ENCODE data around the gene SHISA5. TPM values are rescaled to one million over a fixed set of nuclear protein-coding genes. Genes with fewer than 3 reads are reported as not detected.
A peak's percentile ranks its signal among the peaks of the same experiment; 100 is the strongest.

Gene SHISA5
- total RNA-seq, 4 donors from 2014 or later, result 60.1 to 98.0 (median 87.3) TPM

DNA sequence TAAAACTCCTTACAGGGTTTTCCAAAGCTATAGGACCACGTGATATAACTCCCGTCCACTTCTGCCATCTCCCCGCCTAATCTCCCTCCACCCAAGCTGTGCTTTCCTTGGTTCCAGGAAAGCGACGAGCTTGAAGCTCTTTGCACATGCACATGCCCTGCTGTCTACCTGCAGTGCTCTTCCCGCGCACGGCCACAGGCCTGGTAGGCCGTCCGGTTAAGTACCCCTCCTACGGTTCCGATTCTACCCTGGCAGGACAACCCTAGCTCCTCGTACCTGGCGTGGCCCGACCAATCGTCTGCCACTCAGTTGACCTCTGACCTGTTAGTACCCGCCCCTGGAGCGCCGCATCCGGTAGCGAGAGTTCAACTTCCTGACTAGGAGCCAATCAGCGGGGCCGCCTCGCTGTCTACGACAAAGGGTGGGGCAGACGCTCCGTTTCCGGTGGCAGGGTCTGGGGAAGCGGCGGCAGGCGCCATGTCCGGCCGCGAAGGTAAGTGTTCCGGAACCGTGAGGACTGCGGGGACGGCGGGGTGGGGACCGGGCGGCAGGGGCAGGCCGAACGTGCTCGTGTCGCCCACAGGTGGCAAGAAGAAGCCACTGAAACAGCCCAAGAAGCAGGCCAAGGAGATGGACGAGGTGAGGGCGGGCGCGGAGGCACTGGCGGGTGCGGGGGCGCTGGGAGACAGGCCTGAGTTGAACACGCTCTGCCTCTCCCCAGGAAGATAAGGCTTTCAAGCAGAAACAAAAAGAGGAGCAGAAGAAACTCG lies 64.0 kb downstream of the SHISA5 start, which contains the start of the genes CCDC51 and TMA7:
Gene CCDC51 (minus strand): TSS at position 300 of the 770 bp plus-strand sequence. CDS start 4,991 bp downstream, outside the sequence.
Gene TMA7 (plus strand): TSS at position 438 of the 770 bp plus-strand sequence. CDS start 40 bp downstream, at position 478.
- Histone ChIP-seq H3K4me3 (peak within 1 kb of the TSS; percentile 90), H3K36me3 (peaks cover 22% of the 10 kb centered on the region), H3K27me3 (no peaks in the 10 kb centered on the region), H3K4me1 (peaks cover 45% of the 10 kb centered on the region), H3K9me3 (no peaks in the 10 kb centered on the region), H3K27ac (peak within 1 kb of the TSS; percentile 97)
- WGBS, result 0% methylated on average over 39 of the region's 54 CpGs
- peak; percentile 100 for DNase-seq (ENCODE audit: low spot score in 2 of 2)
- TF ChIP-seq, protein P1, sequence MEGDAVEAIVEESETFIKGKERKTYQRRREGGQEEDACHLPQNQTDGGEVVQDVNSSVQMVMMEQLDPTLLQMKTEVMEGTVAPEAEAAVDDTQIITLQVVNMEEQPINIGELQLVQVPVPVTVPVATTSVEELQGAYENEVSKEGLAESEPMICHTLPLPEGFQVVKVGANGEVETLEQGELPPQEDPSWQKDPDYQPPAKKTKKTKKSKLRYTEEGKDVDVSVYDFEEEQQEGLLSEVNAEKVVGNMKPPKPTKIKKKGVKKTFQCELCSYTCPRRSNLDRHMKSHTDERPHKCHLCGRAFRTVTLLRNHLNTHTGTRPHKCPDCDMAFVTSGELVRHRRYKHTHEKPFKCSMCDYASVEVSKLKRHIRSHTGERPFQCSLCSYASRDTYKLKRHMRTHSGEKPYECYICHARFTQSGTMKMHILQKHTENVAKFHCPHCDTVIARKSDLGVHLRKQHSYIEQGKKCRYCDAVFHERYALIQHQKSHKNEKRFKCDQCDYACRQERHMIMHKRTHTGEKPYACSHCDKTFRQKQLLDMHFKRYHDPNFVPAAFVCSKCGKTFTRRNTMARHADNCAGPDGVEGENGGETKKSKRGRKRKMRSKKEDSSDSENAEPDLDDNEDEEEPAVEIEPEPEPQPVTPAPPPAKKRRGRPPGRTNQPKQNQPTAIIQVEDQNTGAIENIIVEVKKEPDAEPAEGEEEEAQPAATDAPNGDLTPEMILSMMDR (IDR thresholded peaks at IDR 0.05), result no peak
- TF ChIP-seq POLR2A (IDR thresholded peaks at IDR 0.05) (peak; percentile 91 to 95), POLR2AphosphoS5 (IDR thresholded peaks at IDR 0.05) (peak; percentile 93 to 98 (median 95)), EP300 (IDR thresholded peaks at IDR 0.05) (no peak)

DNA sequence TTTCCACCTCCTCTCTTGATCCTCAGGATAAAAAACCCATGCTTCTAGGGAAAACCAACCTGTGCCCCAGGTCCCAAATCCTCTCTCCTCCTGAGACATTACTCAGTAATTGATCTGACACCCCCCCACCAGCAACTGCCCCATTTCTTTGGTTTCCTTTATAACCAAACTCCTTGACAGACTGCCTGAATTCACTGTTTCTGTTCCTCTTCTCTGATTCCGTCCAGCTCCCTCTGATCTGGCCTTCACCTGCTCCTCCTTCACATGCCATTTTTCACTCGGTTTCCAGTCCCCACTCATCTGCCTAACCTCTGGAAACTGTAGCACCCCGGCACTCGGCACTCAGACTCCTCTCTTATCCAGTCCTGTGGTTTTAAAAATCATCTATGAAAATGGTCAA lies 66.2 kb downstream of the SHISA5 start:
- H3K27me3 ChIP-seq, result no peaks in the 10 kb centered on the region
- H3K27ac ChIP-seq, result no peak overlapping the region
- H3K4me3 ChIP-seq, result no peak overlapping the region
- H3K36me3 ChIP-seq, result peaks cover 14% of the 10 kb centered on the region
- TF ChIP-seq POLR2AphosphoS5 (IDR thresholded peaks at IDR 0.05), result no peak
- no peak for TF ChIP-seq POLR2A (IDR thresholded peaks at IDR 0.05)
- TF ChIP-seq EP300 (IDR thresholded peaks at IDR 0.05), result no peak
- TF ChIP-seq, protein P1 (IDR thresholded peaks at IDR 0.05), result no peak
- no peak for DNase-seq (ENCODE audit: low spot score in 2 of 2)
- H3K9me3 ChIP-seq, result no peaks in the 10 kb centered on the region
- 75% methylated on average over 4 of the region's 4 CpGs for WGBS
- peaks cover 65% of the 10 kb centered on the region for H3K4me1 ChIP-seq

DNA sequence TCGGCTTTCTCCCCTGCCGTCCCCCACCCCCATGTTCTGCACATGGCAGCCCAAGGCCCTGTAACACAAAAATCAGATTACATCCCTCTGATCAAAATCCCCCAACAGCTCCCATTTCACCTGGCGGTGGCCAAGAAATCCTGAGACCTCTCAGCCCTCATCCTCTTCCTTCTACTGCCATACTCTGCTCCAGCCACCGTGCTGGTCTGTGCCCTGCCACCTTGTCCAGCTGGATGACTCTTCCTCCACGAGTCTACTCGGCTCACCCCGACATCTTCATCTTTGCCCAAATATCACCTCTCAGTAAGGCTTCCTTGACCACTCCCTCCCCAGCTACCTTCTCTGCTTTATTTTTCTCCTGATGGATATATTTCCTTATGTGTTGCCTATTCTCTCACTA lies 67.1 kb downstream of the SHISA5 start:
- WGBS, result 87% methylated on average over 7 of the region's 7 CpGs
- Histone ChIP-seq H3K4me1 (peaks cover 69% of the 10 kb centered on the region), H3K36me3 (peaks cover 10% of the 10 kb centered on the region), H3K9me3 (no peaks in the 10 kb centered on the region), H3K27ac (peak overlapping the region; percentile 11), H3K4me3 (no peak overlapping the region), H3K27me3 (no peaks in the 10 kb centered on the region)
- TF ChIP-seq, protein P1 (IDR thresholded peaks at IDR 0.05), result no peak
- TF ChIP-seq POLR2A (IDR thresholded peaks at IDR 0.05), result no peak
- TF ChIP-seq EP300 (IDR thresholded peaks at IDR 0.05), result no peak
- no peak for TF ChIP-seq POLR2AphosphoS5 (IDR thresholded peaks at IDR 0.05)
- no peak for DNase-seq (ENCODE audit: low spot score in 2 of 2)

DNA sequence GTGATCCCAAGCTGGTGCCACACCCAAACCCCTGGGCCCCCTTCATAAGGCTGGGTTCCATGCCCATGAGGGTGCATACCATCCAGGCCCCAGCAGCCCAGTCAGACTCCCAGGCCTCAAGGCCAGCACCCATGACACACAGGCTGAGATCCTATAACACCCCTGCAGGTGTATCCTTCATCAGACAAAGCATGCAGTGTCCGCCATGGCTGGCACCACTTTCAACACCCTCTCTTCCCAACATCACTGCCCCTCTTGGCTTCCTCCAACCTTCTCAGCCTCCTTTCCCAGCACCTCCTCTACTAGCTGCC lies 67.5 kb downstream of the SHISA5 start:
- Histone ChIP-seq H3K4me1 (peaks cover 69% of the 10 kb centered on the region), H3K36me3 (peaks cover 10% of the 10 kb centered on the region), H3K27ac (peak overlapping the region; percentile 11), H3K4me3 (no peak overlapping the region), H3K9me3 (no peaks in the 10 kb centered on the region), H3K27me3 (no peaks in the 10 kb centered on the region)
- DNase-seq (ENCODE audit: low spot score in 2 of 2), result no peak
- TF ChIP-seq POLR2A (IDR thresholded peaks at IDR 0.05) (no peak), POLR2AphosphoS5 (IDR thresholded peaks at IDR 0.05) (no peak), EP300 (IDR thresholded peaks at IDR 0.05) (no peak)
- TF ChIP-seq, protein P1 (IDR thresholded peaks at IDR 0.05), result no peak
- 0% methylated on average over 1 of the region's 1 CpG for WGBS

DNA sequence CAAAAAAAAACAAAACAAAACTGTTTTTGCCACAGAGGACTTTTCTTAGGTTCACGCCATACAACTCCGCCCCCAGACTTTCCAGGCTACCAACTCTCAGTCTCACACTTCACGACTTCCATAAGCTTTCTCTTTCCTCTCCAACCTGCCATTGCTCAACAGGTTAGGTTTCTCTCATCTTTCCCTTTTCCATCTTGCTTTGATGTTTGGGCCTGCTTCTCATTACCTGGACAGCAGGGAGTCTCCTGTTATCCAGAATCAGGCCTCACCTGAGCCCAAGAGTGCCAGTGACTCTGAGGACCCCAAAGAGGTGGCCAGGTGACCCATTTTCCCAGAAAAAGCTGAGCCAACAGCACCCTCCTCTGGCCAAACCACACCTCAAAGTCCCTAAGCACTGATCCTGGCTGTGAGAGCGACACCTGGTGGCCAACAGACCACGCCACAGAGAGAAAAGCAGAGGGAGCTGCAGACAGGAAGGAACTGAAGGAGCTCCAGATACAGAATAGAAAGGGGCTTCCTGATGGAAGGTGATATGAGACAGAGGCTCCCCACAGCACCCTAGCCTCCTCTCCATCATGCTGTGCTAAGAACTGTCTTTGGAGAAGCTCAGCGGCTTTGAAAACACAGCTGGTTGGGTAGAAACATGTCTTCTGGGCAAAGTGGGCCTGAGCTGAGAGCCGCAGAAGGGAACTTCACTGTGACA lies 68.0 kb downstream of the SHISA5 start:
- 38% methylated on average over 7 of the region's 7 CpGs for WGBS
- no peaks in the 10 kb centered on the region for H3K27me3 ChIP-seq
- peak in 1 of 2 donors; percentile 93 for DNase-seq (ENCODE audit: low spot score in 2 of 2)
- H3K4me3 ChIP-seq, result no peak overlapping the region
- peaks cover 69% of the 10 kb centered on the region for H3K4me1 ChIP-seq
- H3K36me3 ChIP-seq, result peaks cover 10% of the 10 kb centered on the region
- H3K27ac ChIP-seq, result peak overlapping the region; percentile 97
- TF ChIP-seq, protein P1 (IDR thresholded peaks at IDR 0.05), result peak; percentile 97 to 99
- TF ChIP-seq POLR2AphosphoS5 (IDR thresholded peaks at IDR 0.05), result no peak
- no peaks in the 10 kb centered on the region for H3K9me3 ChIP-seq
